GM21825 (cell line): ENCODE results near the gene EIF4G2.

ENCODE experiments used
- ATAC-seq: cut with Tn5 transposase; IDR thresholded peaks from one replicate; pipeline ENCODE4 v1.9.1; 2021; ENCODE audit warnings: mild to moderate bottlenecking, moderate library complexity; ENCODE audit not compliant: unreplicated experiment

Gene EIF4G2

GRCh38 chr11:10809373-10810160 lies 841 bp upstream of the EIF4G2 start:
- peak; percentile 16 for ATAC-seq

- peak; percentile 13 for ATAC-seq
These were observed 532 bp downstream of the EIF4G2 start for GRCh38 chr11:10808235-10808552.

GRCh38 chr11:10807493-10808234 lies 1.1 kb downstream of the EIF4G2 start:
- ATAC-seq, result peak; percentile 3

GRCh38 chr11:10806206-10806605 lies 2.5 kb downstream of the EIF4G2 start:
- ATAC-seq, result no peak

GRCh38 chr11:10805741-10806140 lies 3.0 kb downstream of the EIF4G2 start:
- ATAC-seq, result no peak

- no peak for ATAC-seq
These were observed 5.0 kb downstream of the EIF4G2 start for GRCh38 chr11:10803676-10804075.

- no peak for ATAC-seq
These were observed 8.4 kb downstream of the EIF4G2 start for GRCh38 chr11:10800292-10800691.

- ATAC-seq, result no peak
These were observed 10.3 kb downstream of the EIF4G2 start for GRCh38 chr11:10798330-10798928.

GRCh38 chr11:10797531-10797930 lies 11.2 kb downstream of the EIF4G2 start:
- no peak for ATAC-seq

- ATAC-seq, result no peak
These were observed 11.7 kb downstream of the EIF4G2 start for GRCh38 chr11:10797001-10797400.

GRCh38 chr11:10796191-10796590 lies 12.5 kb downstream of the EIF4G2 start:
- ATAC-seq, result no peak

- ATAC-seq, result no peak
These were observed 15.1 kb downstream of the EIF4G2 start for GRCh38 chr11:10793470-10794255.

- ATAC-seq, result peak; percentile 86
These were observed 16.2 kb downstream of the EIF4G2 start for GRCh38 chr11:10792385-10793068.

- no peak for ATAC-seq
These were observed 22.3 kb downstream of the EIF4G2 start for GRCh38 chr11:10786451-10786850.

- ATAC-seq, result no peak
These were observed 23.6 kb downstream of the EIF4G2 start for GRCh38 chr11:10785146-10785474.

GRCh38 chr11:10784232-10785145 lies 24.2 kb downstream of the EIF4G2 start:
- no peak for ATAC-seq

GRCh38 chr11:10780040-10780439 lies 28.7 kb downstream of the EIF4G2 start:
- ATAC-seq, result no peak

GRCh38 chr11:10779086-10779485 lies 29.6 kb downstream of the EIF4G2 start:
- ATAC-seq, result no peak

GRCh38 chr11:10778217-10778970 lies 30.3 kb downstream of the EIF4G2 start:
- ATAC-seq, result no peak
